Posterior vena cava (tissue), 2 donors: ENCODE measurements around the gene PRLR. TPM values are rescaled to one million over a fixed set of nuclear protein-coding genes. Genes with fewer than 3 reads are reported as not detected.
A peak's percentile ranks its signal among the peaks of the same experiment; 100 is the strongest.
"Not testable (repeated sequence)": the region's sequence is repeated elsewhere in the genome, so short reads cannot be mapped to it uniquely, and the experiment has no call there.

ENCODE experiments used
- DNase-seq: peaks from one replicate; pipeline ENCODE4 v3.0.0-alpha.2; 2020; ENCODE audit warnings: low spot score
- intact Hi-C, 2 donors: fragments of 100-400 bp; cut with DNase I; formaldehyde crosslinking; loops; one replicate each; pipeline versions ENCODE4 v1.14.1 to v1.14.2; 2022 to 2023
- long read RNA-seq, 2 donors: library from polyadenylated mRNA; unstranded; transcript quantifications; one replicate each; pipeline ENCODE4 v2.0.0, GENCODE V29; 2020 to 2021
- total RNA-seq, 2 donors: library from RNA; stranded (reverse); fragmentation: NEBNext Ultra II Directional; extraction: Animal tissue kit (Norgen Biotek cat#: 25700); gene quantifications; one replicate each; pipeline ENCODE4 v1.2.1, GENCODE V29; 2021
- donor health status: DM: yes; HTN: yes; CAD: no.
- donor health status: DM: yes; HTN: yes; CAD: no.

The PRLR gene
- total RNA-seq: 1 to 10 TPM in 1 of 2 donors, under 1 TPM in 1; 0.86 to 2.5 TPM
- long read RNA-seq, donor 1: 0 reads
- long read RNA-seq, donor 2: 0 reads

DNA sequence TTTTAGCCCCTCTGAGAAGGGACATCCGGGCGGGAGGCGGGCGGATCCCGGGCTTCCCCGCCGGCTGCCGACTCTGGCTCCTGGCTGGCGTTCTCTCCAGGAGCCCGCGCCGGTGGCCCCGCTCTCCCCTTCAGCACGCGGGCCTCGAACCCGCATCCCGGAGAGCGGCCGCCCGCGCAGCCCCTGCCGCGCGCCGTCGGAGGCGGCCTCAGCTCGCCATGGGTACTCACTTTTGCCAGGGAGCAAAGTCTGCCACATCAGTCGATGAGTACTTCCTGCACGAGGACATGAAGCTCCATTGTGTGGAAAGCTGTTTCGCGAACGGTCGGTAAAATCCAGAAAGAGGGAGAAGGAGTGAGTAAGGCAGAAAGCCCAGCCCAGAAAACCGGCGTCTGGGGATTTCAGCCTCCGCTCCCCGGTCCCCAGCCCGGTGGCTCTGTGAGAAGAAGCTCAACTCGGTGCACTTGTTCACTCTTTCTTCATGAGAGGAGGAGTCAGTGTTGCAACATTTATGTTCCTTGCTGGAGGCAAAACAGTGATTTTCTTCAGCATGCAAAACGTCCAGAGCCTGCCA, at the start of gene PRLR:
Gene PRLR, minus strand, starts transcription at position 450 of the 574 bp plus-strand sequence. CDS start 140,867 bp downstream, outside the sequence.
- intact Hi-C loops: no loop called here
- DNase-seq: no peak

DNA sequence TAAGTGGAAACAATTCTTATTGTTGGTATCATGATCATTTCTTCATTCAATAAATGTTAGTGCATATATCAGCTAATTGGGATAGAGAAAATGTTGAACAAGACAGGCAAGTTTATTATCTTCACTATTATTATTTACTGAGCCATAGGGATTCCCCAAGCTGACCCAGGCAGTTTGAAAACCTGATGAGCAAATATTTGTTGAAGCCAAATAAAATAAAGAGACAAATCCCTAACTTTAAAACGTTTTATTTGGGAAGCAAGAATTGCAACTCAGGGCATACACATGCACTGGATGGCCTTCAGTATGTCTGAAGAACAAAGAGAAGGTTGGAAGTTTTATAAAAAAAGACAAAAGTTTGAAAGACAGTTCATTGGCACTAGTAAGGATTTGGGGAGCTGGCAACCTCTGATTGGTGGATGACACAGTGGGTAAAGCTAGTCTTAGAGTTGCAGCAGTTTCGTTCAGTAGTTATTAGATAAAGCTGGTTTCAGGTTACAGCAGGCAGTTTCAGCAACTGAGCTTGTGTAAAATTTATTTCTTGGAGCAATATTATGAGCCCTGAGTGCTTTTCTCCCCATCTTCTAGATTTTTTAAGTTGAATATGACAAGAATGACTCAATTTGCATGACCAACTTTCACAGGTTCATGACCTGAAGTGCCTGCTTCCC, 44.7 kb upstream of the PRLR start:
- intact Hi-C loops: no loop called here
- no peak for DNase-seq

DNA sequence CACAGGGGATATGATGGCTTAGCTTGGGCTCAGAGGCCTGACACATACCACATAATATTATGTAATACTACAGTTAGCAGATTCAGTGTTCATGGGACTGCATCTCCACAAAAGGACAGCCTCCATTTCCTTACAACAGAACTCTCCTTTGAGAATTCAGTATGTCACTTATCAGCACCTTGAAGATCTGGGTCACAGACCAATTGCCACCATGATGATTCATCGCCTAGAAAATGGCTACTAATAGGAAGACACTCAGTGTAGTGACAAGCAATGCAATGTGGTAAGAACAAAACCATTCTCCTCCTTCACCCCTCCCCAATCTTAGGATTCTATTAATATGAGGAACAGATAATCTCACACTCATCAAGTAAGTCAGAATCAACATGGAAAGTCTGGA, 38.7 kb upstream of the PRLR start:
- no peak for DNase-seq
- intact Hi-C loops: no loop called here

DNA sequence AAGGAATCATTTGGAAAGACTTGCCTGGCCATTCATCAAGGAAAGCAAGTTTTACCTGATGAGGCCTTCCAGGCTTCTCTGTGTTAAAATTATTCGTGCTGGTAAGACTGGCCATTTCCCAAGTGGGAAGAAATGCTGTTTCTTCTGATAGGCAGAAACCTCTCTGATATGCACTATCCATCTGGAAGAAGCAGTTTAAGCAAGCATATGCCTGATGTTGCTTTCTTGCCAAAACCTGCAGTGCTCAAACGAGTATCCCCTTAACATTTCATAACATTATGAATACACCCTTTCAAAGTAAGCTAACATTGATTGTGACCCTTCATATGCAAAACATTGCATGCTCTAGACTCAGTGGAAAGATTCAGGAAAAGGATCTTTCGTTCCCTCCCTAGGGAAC, 36.0 kb upstream of the PRLR start:
- intact Hi-C loops: no loop called here
- no peak for DNase-seq

DNA sequence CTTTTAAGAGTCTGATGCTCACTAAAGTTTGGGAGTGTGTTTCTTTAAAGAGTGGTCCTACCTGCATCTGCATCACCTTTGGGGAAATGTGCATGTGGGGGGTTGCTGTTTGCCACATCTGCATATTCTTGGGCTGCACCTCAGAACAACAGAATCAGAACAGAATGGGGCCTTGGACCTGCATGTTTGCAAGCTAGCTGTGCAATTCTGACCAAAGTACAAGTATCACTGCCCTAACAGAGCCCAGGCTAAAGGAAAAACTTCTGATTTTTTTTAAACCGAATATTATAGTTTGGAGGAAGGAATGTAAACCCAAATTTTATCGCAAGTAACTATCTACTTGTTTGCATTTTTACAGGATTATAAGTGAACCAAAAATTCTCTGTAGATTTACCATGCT, 34.2 kb upstream of the PRLR start:
- no peak for DNase-seq
- intact Hi-C loops: no loop called here

DNA sequence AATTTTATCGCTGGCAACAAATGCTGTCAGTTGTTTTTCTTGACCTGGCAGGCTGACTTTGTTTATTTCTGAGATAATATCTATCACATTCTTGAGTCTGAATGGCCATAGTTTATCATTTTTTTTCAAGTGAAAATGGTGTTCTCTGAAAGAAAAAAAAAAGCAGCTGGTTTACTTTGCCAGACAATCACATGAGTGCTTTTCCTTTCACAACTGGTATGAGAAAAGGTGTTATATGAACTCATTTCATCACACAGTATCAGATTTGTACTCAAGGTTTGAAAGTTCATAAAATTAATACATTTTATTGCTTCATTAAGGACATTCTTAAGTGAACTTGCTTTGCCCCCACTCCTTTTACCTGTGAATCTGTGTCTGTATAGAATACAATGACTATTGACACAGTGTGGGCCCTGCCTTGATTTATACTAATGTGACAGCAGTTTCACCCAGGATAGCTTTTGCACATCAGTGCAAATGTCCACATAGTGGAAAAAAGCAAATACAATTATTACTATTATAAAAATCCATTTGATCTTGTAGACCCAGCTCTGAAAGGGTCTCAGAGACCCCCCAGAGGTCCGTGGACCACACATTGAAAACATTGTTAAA, 33.1 kb upstream of the PRLR start:
- no peak for DNase-seq
- intact Hi-C loops: no loop called here

DNA sequence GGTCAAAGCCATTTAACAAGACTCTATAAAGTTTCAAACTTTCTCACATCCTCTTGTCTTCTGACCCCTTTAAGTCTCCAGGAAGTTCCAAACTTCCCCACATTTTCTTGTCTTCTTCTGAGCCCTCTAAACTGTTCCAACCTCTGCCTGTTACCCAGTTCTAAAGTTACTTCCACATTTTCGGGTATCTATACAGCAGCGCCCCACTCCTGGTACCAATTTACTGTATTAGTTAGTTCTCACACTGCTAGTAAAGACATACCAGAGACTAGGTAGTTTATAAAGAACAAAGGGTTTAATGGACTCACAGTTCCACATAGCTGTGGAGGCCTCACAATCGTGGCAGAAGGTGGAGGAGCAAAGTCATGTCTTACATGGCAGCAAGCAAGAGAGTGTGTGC, 23.3 kb upstream of the PRLR start:
- intact Hi-C loops: no loop called here

DNA sequence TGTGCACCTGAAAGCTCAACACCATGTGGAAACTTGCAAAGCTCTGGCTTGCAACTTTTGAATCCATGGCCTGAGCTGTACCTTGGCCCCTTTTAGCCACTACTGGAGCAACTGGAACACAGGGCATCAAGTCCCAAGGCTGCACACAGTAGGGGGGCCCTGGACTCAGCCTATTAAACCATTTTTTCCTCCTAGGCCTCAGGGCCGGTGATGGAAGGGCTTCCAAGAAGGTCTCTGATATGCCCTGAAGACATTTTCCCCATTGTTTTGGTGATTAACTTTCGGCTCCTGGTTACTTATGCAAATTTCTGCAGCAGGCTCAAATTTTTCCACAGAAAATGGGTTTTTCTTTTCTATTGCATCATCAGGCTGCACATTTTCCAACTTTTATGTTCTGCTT, 22.7 kb upstream of the PRLR start:
- intact Hi-C loops: no loop called here
- no peak for DNase-seq

More for the DNA sequence above, 23.3 kb upstream of the PRLR start:
- DNase-seq: no peak

DNA sequence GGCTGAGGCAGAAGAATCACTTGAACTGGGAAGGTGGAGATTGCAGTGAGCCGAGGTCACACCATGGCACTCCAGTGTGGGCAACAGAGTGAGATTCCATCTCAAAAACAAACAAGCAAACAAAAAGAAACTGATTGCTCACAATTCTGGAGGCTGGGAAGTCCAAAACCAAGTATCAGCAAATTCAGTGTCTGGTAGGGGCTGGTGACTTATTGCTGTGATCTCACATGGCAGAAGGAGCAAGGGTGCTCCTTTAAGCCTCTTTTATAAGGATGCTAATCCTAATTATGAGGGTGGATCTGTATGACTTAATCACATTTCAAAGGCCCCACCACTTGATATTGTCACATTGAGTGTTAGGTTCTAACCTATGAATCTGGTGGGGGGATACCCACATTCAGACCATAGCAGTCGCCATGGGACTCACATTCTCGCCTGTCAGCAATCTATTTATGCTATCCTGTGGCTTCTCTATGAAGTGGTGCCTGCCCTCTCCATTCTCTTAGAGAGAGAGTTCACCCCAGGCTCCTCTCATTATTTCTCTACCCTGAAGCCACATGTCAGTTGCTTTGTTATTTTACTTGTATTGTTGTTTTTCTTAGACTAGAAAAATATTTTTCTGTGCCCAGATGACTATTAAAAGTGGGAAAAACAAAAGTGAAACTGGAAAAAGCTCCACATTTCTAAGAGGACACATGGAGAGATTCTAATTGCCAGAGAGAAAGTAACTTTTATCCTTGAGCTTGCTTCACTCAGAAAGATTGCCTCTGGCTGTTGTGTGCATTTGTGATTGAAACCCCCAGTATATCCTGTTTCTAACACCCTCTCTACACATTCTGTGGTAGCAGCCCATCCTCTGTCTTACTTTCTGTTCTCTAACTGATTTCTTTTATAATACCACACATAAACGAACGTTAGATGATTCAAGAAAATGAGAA, 18.8 kb upstream of the PRLR start:
- intact Hi-C loops: no loop called here
- no peak for DNase-seq

DNA sequence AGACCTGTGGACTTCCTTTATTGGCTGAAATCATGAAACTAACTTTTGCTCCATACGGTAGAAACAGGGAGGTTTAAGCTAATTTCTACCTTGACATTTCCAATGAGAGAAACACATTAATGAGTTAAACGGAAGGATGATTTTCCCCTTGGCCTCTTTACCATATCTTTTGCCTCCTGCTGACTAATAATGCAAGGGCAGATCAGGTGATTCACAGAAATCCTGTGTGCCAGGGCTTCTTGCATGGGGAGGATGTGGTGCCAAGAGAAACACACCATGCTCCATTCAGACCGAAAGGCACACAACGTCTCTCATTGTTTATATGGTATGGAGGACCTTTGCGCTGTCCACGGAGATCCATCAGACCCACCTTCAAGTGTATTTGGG, 17.4 kb upstream of the PRLR start:
- intact Hi-C loops: no loop called here
- DNase-seq: no peak

DNA sequence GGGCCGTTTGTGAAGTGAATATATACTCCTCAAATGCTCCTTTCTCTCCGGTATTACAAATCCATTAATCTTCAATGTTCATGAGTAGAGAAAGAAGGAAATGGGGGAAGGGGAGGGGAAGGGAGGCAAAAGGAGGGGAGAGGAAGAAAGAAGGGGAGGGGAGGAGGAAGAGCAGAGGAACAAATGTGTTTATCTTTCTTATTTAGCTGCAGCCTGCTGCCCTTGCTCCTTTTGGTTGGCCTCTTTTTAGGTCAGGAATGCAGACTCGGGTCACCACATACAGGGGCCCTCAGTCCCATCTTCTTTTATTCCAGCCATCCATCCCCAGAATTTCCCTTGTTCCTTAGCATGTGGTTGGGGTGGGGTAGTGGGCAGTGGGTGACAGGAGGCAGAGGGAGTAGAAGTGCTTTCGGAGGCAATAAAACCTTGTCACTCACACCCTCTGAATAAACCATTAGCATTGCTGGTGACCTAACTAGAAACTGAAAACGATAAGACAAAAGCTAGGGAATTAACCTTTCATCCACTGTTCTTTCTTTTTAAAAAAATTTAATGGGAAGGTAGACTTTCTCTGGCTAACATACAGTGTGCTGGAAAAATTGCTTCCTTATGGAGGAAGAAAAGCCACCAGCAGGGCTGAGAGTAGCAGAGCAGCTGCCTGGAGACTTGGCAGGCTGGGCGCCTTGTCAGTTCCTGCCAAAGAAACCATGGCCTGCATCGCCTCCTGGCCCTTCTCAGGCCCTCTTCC, 16.8 kb upstream of the PRLR start:
- peak; percentile 80 for DNase-seq
- intact Hi-C loops: no loop called here

DNA sequence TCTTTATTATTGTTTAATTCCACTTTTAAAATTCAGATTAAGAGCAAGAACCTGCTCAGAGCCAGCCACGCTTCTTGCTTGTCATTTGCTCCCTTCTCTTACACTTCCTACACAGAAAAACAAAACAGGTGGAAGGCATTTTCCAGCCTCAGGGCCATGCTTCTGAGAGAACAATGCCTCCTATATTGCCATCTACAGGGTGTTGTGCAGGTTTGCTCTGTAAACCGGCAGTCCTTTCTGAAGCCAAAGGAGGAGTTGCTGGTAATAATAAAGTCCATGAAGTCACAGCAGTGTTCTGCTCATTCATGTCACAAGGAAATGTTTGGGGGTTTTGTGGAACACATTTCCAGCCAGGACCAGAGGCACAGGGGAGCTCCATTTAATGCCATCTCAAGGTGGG, 16.1 kb upstream of the PRLR start:
- intact Hi-C loops: no loop called here

DNA sequence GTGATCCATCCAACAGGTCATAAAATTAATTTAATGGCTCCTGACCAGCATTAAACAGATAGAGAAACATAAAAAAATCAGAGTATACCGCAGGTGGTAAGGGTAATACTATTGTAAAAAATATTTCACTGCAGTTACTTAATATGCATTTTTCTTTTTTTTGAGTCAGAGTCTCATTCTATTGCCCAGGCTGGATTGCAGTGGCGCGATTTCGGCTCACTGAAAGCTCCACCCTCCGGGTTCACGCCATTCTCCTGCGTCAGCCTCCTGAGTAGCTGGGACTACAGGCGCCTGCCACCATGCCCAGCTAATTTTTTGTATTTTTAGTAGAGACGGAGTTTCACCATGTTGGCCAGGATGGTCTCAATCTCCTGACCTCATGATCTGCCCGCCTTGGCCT, 15.1 kb upstream of the PRLR start:
- intact Hi-C loops, DNase-seq: not testable (repeated sequence)

More for the DNA sequence above, 16.1 kb upstream of the PRLR start:
- DNase-seq: no peak

DNA sequence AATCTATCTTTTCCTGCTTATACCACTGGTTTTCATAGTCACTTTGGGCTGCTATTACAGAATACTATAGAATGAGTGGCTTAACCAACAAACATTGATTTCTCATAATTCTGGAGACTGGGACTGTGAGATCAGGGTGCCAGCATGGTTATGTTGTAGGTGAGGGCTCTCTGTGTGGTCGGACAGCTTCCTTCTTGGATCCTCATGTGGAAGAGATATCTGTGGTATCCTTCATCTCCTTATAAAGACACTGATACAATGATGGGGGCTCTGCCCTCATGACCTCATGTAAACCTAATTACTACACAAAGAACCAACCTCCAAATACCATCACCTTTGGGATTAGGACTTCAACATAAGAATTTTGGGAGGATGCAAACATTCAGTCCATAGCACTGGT, 13.9 kb upstream of the PRLR start:
- no peak for DNase-seq
- intact Hi-C loops: no loop called here

DNA sequence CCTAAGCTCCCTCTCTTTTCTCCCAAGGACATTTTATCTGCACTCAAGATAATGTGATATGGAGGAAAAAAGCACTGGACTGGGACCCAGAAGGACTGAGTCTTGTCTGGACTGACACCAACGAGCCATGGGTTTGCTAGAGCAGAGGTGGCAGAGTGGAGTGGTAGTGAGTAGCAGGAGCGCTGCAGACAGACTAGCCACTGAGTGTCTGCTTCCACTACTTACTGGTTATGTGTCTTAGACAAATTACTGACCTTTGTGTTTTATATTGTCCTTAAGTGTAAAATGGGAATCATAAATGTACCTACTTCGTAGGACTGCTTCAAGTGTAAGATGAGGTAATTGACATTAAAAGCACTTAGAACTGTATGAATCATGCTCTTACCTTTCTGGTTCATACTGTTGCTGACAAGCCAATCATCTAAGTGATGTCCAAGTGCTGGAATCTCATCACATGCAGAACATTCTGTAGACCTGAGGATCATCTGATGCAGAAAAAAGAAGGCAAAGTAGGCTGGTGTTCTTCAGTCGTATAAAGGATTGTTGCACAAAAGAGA, 12.5 kb upstream of the PRLR start:
- DNase-seq: no peak
- intact Hi-C loops: no loop called here

DNA sequence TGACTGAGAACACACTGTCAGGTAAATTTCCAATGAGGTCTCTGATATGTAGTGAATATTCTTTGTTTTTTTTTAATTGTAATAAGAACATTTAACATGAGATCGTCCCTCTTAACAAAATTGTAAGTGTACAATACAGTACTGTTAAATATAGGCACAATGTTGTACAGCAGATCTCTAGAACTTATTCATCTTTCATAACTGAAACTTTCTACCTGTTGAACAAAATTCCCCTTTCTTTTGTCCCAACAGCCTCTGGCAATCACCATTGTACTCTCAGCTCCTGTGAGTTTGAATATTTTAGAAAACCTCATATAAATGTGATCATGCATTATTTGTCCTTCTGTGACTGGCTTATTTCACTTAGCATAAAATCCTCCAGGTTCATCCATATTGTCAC, 10.6 kb upstream of the PRLR start:
- DNase-seq: no peak
- intact Hi-C loops: no loop called here

DNA sequence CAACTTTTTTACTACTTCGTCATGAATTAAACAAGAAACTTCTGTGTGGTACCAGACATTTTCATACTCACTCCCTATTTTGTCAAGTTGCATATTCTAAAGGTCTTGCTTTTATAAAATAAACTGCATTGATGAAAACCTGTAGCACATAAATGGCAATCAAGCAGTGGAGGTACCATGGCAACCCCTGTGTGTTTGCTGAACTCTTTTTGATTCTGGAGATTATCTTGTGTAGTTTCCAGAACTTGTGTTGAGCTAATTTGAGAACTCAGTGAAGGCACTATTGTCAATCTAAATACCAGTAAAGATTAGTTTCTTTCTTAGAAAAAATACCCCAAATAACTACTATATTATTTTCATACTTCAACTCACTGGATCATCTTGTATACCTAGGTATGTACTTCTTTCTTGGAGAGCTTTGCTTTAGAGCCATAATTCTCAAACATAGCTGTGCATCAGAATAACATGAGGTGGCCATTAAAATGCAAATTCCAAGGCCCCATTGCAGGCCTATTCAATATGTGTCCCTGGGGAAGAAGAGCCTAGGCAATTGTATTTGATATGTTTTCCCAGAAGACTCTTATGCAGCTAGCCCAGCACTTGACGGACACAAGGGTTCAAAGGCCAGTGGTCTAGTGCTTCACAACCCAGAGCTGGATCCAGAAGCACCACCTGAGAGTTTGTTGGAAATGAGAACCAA, 9.8 kb upstream of the PRLR start:
- no peak for DNase-seq
- intact Hi-C loops: no loop called here

DNA sequence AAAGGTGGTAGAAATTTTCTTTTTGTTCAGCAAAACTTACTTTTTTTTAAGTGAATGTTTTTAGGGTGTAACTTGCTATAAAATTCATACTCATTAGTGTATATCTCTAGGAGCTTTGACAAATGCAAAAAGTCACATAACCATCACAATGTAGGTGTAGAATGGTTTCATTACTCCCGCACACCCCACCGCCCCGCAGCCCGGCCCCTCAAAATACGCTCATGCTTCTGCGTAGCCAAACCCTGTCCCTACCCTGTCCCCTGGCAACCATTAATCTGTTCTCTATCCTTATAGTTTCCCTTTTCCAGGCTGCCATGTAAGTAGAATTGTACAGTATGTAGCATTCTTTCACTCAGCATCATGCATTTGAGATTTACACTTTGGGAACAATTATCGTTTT, 9.2 kb upstream of the PRLR start:
- intact Hi-C loops: no loop called here
- no peak for DNase-seq
